SK-N-MC (cell line): ENCODE results near the gene NEXMIF.
"Not testable (repeated sequence)": the region's sequence is repeated elsewhere in the genome, so short reads cannot be mapped to it uniquely, and the experiment has no call there.

ENCODE experiments used
- DNase-seq: peaks from one replicate; pipeline ENCODE4 v3.0.0-alpha.2; 2011; ENCODE audit warnings: low read depth, low spot score
- H3K27ac ChIP-seq: fragments of 200-600 bp; sonication (generic); 2 replicates; pipeline ENCODE4 v1.5.1; 2016; ENCODE audit warnings: mixed run types
- H3K36me3 ChIP-seq: fragments of 200-600 bp; sonication (generic); 2 replicates; pipeline ENCODE4 v1.6.1; 2017; ENCODE audit warnings: antibody characterized with exemption, low read length, mixed read lengths; ENCODE audit not compliant: insufficient read depth
- H3K4me3 ChIP-seq: fragments of 200-600 bp; sonication (generic); 2 replicates; pipeline ENCODE4 v1.5.1; 2016
- H3K9ac ChIP-seq: fragments of 200-600 bp; sonication (generic); 2 replicates; pipeline ENCODE4 v1.8.0; 2017; ENCODE audit warnings: mixed run types, mixed read lengths; ENCODE audit not compliant: insufficient read length
- H3K9me3 ChIP-seq: fragments of 200-600 bp; sonication (generic); 2 replicates; pipeline ENCODE4 v1.6.1; 2017; ENCODE audit warnings: low read depth, mild to moderate bottlenecking, antibody characterized with exemption, low read length, moderate library complexity, mixed read lengths
- EZH2 ChIP-seq: fragments of 200-600 bp; sonication (generic); IDR thresholded peaks from one replicate; pipeline ENCODE4 v1.6.1; 2017; ENCODE audit warnings: antibody characterized with exemption
- FOXP2 ChIP-seq: optimal IDR thresholded peaks from 2 replicates; pipeline ENCODE3; 2011; ENCODE audit warnings: mild to moderate bottlenecking, moderate library complexity; ENCODE audit not compliant: insufficient read depth; ENCODE audit errors: extremely low read length, control extremely low read depth
- POLR2AphosphoS5 ChIP-seq: IDR thresholded peaks from 2 replicates; pipeline ENCODE4 v1.6.1; 2012; ENCODE audit warnings: mild to moderate bottlenecking, low read depth, low read length, borderline replicate concordance

The NEXMIF gene

GRCh38 chrX:74925225-74926088, at the start of gene NEXMIF:
NEXMIF (minus strand) TSS chrX:74925452.
- Histone ChIP-seq H3K9me3 (no peaks in the 10 kb centered on the region), H3K9ac (peak within 1 kb of the TSS; percentile 75), H3K4me3 (peak within 1 kb of the TSS; percentile 84), H3K27ac (peak within 1 kb of the TSS; percentile 68; the same call in 1 of the 2 replicates), H3K36me3 (no peaks in the 10 kb centered on the region)
- no peak for DNase-seq
- TF ChIP-seq POLR2AphosphoS5 = 0 out of 2 replicates have a peak, but pooled peaks have one; percentile 11
- no peak for TF ChIP-seq EZH2

- not testable (repeated sequence) for H3K9ac ChIP-seq, H3K4me3 ChIP-seq, H3K36me3 ChIP-seq, H3K27ac ChIP-seq, H3K9me3 ChIP-seq, DNase-seq
Measured at GRCh38 chrX:74961962-74962361, 36.7 kb upstream of the NEXMIF start.

DNA sequence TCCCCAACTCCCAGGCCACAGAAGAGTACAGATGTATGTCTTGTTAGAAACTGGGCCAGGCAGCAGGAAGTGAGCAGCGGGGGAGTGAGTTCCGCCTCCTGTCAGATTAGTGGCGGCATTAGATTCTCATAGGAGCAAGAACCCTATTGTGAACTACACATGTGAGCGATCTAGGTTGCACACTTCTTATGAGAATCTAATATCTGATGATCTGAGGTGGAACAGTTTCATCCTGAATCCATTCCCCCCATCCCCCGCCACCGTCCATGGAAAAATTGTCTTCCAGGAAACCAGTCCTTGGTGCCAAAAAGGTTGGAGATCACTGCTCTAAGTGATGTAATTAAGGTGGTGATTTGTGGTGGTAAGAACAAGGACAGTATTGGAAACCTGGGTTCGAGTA, 24.5 kb upstream of the NEXMIF start:
- Histone ChIP-seq H3K9me3 (no peaks in the 10 kb centered on the region), H3K27ac (no peak overlapping the region), H3K4me3 (no peak overlapping the region), H3K9ac (no peak overlapping the region), H3K36me3 (no peaks in the 10 kb centered on the region)
- DNase-seq = no peak
- TF ChIP-seq POLR2AphosphoS5 (no peak), EZH2 (no peak), FOXP2 (no peak)

DNA sequence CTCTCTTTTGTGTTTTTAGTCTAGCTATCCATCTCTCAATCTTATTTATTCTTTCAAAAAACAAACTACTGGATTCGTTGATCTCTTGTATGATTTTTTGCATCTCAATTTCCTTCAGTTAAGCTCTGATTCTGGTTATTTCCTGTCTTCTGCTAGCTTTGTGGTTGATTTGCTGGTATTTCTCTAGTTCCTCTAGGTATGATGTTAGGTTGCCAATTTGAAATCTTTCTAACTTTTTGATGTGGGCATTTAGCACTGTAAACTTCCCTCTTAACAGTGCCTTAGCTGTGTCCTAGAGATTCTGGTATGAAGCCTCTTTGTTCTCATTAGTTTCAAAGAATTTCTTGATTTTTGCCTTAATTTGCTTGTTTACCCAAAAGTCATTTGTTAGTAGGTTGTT, 15.2 kb upstream of the NEXMIF start:
- Histone ChIP-seq H3K4me3 (no peak overlapping the region), H3K36me3 (no peaks in the 10 kb centered on the region), H3K9me3 (no peaks in the 10 kb centered on the region), H3K9ac (no peak overlapping the region), H3K27ac (no peak overlapping the region)
- no peak for DNase-seq
- TF ChIP-seq EZH2 (no peak), POLR2AphosphoS5 (no peak)

- Histone ChIP-seq H3K9me3 (no peaks in the 10 kb centered on the region), H3K9ac (no peak overlapping the region), H3K36me3 (no peaks in the 10 kb centered on the region), H3K4me3 (no peak overlapping the region), H3K27ac (no peak overlapping the region)
- no peak for DNase-seq
- TF ChIP-seq FOXP2 = no peak
- TF ChIP-seq EZH2 = no peak
- TF ChIP-seq POLR2AphosphoS5 = no peak
Measured at GRCh38 chrX:74931214-74931613, 6.0 kb upstream of the NEXMIF start.

DNA sequence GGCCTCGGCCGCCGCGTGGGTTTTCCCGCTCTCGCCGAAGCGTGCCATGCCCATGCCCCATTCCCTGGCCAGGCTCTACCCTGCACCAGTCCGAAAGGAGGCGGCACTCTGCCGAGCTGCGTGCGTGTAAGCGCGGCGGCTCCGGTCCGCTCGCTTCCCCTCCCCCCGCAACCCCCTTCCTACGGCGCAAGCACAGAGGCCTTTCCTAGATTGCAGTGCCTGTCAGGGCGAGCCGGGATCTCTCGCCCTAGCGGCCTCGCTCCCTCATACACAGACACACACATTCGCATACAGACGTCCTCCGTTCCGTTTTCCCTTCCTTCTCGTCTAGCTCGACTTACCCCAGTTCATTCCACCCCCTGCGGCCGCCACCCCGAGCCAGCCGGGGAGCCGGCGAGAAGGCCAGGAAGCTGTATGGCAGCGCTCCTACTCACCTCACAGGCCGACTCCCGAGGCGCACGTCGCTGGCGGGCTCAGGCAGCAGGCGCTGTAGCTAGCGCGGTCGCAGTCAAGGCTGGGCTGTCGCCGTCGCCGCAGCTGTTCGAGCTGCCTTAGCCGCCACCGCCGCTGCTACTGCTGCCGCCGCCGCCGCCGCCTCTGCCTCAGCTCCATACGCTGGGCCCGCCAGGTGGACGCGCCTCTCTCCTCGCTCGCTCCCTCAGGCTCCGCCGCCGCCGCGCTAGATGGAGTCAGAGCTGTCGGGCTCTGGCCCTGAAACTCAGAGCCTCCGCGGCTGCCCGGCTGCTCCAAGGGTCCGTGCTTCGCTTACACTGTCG, 615 bp downstream of the NEXMIF start:
- H3K9ac ChIP-seq = peak overlapping the region; percentile 75

DNA sequence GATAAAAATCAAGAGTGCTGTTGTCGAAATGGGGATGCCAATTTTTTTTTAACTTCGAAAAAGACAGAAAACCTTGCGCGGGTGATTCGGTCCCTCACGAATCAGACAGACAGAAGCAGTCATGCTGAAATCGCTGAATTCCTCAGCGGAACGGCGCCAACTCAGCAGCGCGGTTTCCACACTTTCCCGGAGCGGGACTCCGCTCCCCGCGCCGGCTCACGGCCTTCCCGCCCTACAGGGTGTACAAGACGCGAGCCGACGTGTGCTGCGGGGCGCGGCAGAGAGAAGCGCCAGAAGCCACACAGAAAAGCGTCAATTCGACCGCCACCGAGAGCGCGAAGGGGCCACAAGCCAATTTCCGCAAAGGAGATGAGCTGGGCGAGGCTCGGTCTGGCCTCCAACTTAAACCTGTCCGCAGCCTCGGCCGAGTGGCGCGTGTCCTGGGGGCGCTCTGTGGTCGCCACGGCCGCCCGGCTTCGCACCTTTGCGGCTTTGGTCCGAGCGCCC, 1.3 kb downstream of the NEXMIF start:
- no peaks in the 10 kb centered on the region for H3K36me3 ChIP-seq
- peak overlapping the region; percentile 68; the same call in 1 of the 2 replicates for H3K27ac ChIP-seq
- H3K9ac ChIP-seq = peak overlapping the region; percentile 75
- H3K4me3 ChIP-seq = peak overlapping the region; percentile 84
- no peaks in the 10 kb centered on the region for H3K9me3 ChIP-seq
- DNase-seq = peak; percentile 44
- no peak for TF ChIP-seq FOXP2
- no peak for TF ChIP-seq EZH2
- TF ChIP-seq POLR2AphosphoS5 = no peak

More for the DNA sequence above, 615 bp downstream of the NEXMIF start:
- TF ChIP-seq EZH2 (no peak), POLR2AphosphoS5 (no peak), FOXP2 (no peak)
- Histone ChIP-seq H3K9me3 (no peaks in the 10 kb centered on the region), H3K4me3 (peak overlapping the region; percentile 84), H3K27ac (peak overlapping the region; percentile 68; the same call in 1 of the 2 replicates), H3K36me3 (no peaks in the 10 kb centered on the region)
- DNase-seq = no peak

DNA sequence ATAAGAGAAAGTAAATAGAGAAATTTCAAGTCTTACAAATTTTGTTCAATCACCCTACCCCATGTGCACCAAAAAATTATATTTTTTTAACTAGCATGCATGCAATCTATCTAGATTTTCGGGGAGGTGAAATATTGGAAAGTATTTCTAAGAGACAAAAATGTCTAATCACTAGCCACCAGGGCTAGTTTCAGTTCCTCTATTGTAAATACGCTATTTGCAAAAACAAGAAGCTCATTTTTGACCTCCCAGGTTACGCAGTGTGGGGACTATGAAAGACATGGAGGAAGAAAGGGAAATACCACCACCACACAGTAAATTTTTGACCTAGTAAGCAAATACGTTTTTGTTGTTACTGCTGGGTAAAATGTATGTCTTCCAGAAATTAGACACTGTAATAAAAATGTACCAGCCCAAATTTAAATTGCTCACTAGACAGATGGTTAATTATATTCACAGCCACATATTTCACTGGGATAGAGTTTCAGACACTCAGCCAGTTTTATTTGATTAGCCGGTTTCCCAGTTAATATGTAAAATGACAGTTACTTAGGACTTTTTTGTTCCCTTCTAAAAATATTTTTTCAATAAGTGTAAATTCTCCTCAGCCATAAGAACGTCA, 2.2 kb downstream of the NEXMIF start:
- TF ChIP-seq FOXP2 (no peak), EZH2 (no peak), POLR2AphosphoS5 (no peak)
- Histone ChIP-seq H3K4me3 (peak overlapping the region; percentile 84), H3K9me3 (no peaks in the 10 kb centered on the region), H3K9ac (peak overlapping the region; percentile 75), H3K27ac (peak overlapping the region; percentile 68; the same call in 1 of the 2 replicates), H3K36me3 (no peaks in the 10 kb centered on the region)
- no peak for DNase-seq
